KOPT-K1 (cell line): Measurements from ENCODE around the gene DEFB124.
"Not testable (repeated sequence)": the region's sequence is repeated elsewhere in the genome, so short reads cannot be mapped to it uniquely, and the experiment has no call there.

Experiments
- H3K27ac ChIP-seq: fragments of 200-600 bp; sonication (generic); 2 replicates; pipeline ENCODE4 v1.5.1; 2016; ENCODE audit warnings: antibody characterized with exemption, mild to moderate bottlenecking, low read depth, low read length; ENCODE audit not compliant: poor library complexity, severe bottlenecking
- H3K36me3 ChIP-seq: fragments of 200-600 bp; sonication (generic); 2 replicates; pipeline ENCODE4 v1.5.1; 2017; ENCODE audit warnings: antibody characterized with exemption, mild to moderate bottlenecking, low read length, moderate library complexity; ENCODE audit not compliant: insufficient read depth
- H3K9me3 ChIP-seq: fragments of 200-600 bp; sonication (generic); 2 replicates; pipeline ENCODE4 v1.5.1; 2017; ENCODE audit warnings: antibody characterized with exemption, low read length, mild to moderate bottlenecking; ENCODE audit not compliant: insufficient read depth, poor library complexity, severe bottlenecking

Gene DEFB124, protein sequence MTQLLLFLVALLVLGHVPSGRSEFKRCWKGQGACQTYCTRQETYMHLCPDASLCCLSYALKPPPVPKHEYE

DNA sequence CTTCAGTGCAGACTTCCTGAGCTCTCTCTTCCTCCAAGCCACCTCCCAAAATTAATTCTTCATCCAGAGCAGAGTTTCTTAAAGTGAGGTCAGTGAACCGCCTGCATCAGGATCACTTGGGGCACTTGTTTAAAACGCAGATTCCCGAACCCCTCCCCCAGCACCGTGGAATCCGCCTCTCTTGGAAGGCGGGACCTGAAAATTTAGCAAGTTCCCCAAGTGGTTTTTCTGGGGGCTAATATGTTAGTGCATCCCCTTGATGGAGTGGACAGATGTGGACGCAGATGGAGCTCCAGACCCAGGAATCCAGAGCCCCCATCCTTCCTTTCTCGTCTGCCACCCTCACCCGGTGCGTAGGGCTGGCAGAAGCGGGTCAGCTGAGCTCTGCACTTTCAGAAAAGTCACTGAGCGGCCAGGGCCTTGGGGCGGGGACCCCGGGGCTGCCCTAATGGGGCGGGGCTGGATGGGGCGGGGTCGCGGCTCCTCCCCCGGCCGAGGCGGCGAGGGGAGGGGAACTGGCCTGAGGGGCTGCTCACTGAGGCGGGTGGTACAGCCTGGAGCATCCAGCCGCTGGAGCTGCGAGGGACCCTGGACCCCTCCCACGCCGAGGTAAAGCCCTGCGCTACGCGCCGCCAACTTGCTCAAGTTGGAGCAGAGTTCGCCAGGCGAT, at the start of gene DEFB124, which contains the start of gene REM1:
Gene DEFB124 (minus strand): TSS at position 370 of the 670 bp plus-strand sequence. CDS start 2,114 bp downstream, outside the sequence.
Gene REM1 (plus strand): TSS at position 531 of the 670 bp plus-strand sequence. CDS start 1,158 bp downstream, outside the sequence.
- Histone ChIP-seq H3K36me3 (no peaks in the 10 kb centered on the region), H3K9me3 (no peaks in the 10 kb centered on the region), H3K27ac (no peak within 1 kb of the TSS)

DNA sequence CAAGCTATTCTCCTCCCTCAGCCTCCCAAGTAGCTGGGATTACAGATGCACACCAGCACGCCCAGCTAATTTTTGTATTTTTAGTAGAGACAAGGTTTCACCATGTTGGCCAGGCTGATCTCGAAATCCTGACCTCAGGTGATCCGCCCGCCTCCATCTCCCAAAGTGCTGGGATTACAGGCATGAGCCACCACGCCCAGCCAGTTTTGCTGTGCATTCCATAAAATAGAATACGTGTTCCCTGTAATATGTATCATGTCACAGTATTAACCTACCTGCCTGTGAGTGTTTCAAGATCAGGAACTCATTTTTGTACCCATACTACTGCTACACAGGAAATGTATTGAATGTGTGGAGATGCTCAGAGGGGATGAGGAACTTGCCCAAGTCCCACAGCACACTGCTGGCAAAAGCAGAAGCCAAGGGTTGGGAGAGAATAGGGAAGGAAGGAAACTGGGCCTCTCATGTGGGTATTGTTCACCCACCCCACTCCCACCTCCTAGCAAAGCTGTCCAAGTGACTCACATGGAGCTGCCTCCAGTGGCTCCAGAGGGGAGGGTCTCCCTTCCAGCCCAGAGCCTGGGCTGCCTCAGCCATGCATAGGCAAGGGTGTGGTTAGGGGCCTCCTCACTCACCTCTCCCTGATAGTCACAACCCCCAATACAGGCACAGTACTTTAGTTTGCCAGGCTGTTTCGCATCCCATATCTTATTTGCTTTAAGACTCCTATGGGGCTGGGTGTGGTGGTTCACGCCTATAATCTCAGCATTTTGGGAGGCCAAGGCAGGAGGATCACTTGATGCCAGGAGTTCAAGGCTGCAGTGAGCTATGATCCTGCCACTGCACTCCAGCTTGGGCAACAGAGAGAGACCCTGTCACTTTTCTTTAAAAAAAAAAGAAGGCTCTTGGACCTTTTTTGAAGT, 48.7 kb upstream of the DEFB124 start:
- H3K9me3 ChIP-seq: no peaks in the 10 kb centered on the region
- no peak overlapping the region for H3K27ac ChIP-seq
- peaks cover 96% of the 10 kb centered on the region for H3K36me3 ChIP-seq

DNA sequence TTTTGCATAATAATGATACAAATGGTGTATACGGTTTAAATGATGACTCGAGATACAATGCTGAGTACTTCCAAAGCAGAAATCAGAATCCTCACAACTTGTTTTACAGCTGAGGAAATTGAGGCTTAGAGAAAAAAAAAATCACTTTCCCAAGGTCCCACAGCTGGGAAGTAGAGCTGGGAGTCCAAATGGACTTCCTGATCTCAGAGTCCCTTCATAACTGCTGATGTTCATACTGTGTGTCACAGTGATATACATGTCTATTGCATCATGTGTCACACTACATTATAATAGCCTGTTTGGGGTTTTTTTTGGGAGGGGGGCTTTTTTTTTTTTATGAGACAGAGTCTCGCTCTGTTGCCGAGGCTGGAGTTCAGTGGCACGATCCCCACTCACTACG, 47.8 kb upstream of the DEFB124 start:
- Histone ChIP-seq H3K36me3 (peaks cover 89% of the 10 kb centered on the region), H3K9me3 (no peaks in the 10 kb centered on the region), H3K27ac (no peak overlapping the region)

DNA sequence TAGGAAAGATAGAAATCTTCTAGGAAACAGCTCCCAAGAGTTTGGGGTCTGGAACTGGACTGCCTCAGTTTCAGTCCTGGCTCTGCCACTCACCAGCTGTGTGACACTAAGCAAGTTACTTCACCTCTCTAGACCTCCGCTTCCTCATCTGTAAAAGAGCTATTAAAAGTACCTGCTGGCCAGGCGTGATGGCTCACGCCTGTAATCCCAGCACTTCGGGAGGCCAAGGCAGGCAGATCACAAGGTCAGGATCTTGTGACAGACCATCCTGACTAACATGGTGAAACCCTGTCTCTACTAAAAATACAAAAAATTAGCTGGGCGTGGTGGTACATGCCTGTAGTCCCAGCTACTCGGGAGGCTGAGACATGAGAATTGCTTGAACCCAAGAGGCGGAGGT, 46.3 kb upstream of the DEFB124 start:
- H3K27ac ChIP-seq, H3K9me3 ChIP-seq: not testable (repeated sequence)
- peaks cover 88% of the 10 kb centered on the region for H3K36me3 ChIP-seq

DNA sequence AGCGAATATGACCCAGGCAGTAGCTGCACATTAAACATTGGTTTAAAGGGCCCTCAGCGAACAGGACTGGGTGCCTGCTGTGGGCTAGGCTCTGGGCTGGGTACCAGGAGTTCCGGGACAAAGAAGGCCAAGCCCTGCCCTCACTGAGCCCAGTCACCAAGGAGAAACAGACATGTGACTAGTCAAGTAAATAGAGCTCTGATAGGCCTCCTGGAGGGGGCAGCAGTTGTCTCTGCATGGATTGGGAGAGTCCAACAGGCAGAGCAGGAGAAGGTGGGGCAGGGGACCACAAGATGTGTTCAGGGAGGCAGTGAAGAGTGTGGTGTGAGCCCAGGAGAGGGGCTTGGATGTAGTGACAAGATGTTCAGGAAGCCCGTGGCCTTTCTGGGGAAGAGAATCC, 42.4 kb upstream of the DEFB124 start:
- H3K27ac ChIP-seq: no peak overlapping the region
- H3K9me3 ChIP-seq: no peaks in the 10 kb centered on the region
- peaks cover 54% of the 10 kb centered on the region for H3K36me3 ChIP-seq

DNA sequence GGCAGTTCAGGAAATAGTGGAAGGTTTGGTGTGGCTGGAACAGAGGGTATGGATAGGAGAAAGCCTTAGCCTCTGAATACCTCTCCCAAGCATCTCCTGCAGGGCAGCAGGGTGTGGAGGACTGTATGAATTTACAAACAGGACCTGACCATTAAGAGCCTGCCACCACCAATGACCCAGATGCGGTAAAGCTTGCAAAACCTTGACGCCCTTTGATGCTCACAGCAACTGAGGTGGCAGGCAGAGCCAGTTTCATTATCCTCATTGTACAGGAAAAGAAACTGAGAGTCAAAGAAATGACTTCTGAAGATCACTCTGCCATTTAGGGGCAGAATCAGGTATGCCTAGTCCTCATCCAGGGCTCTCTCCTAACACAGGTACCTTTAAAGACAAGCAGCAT, 41.7 kb upstream of the DEFB124 start:
- no peak overlapping the region for H3K27ac ChIP-seq
- peaks cover 48% of the 10 kb centered on the region for H3K36me3 ChIP-seq
- H3K9me3 ChIP-seq: no peaks in the 10 kb centered on the region

DNA sequence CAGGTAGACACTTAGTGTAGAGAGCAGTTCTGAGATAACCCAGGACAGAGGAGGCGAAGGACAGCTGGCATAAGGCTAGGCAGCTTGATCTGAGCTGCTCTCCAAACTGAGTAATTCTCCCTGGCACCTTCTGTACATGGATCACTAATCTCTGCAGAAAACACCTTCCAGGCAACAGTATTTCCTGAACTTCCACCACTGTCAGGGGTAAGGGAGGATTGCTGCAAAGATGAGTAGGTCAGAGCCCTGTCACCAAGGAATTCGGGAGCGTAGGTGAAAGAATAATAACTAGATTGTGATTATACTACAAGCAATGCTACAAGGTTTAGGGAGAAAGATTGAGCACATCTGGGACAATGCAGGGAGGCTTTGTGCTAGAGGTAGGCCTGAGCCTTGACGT, 41.2 kb upstream of the DEFB124 start:
- Histone ChIP-seq H3K27ac (peak overlapping the region; percentile 80), H3K36me3 (peaks cover 43% of the 10 kb centered on the region), H3K9me3 (no peaks in the 10 kb centered on the region)

DNA sequence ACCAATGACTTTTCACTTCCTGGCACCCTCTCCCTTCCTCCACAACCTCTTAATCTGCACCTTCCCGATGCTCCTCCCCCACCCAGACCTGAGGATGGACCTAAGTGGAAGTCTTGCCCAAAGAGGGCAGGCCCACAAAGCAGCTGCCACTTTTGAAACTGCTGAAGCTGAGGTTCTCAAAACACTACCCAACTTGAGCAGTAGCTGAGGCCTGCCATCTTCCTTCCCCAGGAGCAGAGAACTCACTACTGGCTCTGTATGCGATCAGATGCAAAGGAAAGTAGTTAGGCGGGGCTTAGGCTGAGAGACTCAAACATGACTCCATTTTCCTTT, 40.8 kb upstream of the DEFB124 start:
- peaks cover 39% of the 10 kb centered on the region for H3K36me3 ChIP-seq
- H3K27ac ChIP-seq: peak overlapping the region; percentile 80
- no peaks in the 10 kb centered on the region for H3K9me3 ChIP-seq

DNA sequence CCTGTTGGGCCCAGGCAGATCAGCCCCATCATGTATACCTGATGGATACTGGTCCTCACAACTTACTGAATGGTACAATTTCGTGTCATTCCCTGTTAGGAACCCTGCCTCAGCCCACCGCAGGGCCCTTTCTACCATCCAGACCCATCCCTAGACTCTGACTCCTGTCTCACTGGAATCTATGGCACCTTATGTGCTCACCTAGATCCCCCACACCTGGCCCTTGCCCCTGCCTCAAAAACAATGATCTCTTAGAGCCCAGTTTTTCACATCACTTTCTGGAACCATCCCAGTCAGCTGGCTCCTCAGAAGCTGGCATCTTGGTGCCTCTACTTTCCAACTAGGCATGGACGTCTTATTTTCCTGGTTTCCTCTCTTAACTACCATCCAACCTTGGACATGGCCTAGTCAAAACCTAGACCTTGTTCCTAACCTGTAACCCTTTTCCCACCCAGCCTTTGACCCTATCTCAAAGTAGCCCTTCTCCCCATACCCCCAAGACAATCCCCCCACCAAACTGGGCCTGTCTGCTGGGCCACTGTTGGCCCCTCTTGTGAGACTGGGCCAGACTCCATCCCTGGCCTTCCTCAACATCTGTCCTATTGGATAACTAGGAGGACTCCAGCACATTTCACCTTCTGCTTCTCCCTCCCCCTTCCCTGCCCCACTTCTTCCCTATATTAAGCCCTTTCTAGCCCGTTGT, 40.3 kb upstream of the DEFB124 start:
- H3K27ac ChIP-seq: peak overlapping the region; percentile 80
- H3K9me3 ChIP-seq: no peaks in the 10 kb centered on the region
- H3K36me3 ChIP-seq: peaks cover 34% of the 10 kb centered on the region

DNA sequence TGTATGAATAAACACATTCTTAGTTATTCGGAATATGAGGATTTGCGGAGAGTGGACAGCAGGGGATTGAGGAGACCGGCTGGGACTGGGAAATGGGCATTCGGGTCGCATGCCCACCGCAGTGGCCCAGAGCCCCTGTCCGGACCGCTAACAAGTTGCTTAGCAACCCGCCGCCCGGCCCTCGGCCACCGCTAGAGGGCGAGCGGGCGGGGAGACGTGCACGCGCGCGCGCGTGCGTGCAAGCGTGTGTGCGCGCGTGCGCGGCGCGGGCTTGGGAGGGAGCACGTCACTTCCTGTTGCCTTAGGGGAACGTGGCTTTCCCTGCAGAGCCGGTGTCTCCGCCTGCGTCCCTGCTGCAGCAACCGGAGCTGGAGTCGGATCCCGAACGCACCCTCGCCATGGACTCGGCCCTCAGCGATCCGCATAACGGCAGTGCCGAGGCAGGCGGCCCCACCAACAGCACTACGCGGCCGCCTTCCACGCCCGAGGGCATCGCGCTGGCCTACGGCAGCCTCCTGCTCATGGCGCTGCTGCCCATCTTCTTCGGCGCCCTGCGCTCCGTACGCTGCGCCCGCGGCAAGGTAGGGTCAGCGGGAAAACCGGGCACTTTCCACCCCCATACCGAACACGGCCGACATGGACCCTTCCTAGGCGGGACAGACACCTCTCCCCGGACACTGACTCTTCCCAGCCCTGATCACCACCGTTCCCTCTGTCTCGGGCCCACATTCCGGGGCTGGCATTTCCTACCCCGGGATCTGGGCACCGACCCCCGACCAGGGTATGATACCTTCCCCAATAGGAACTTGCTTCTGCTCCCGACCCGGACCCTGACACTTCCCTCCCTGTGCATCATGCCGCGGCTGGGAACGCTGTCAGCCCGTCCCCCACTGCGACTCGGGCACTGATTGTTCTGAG, 39.5 kb upstream of the DEFB124 start, which contains the start of gene HM13:
Gene HM13 (plus strand): TSS at position 289 of the 918 bp plus-strand sequence. CDS start 110 bp downstream, at position 399.
- H3K9me3 ChIP-seq: no peaks in the 10 kb centered on the region
- peak within 1 kb of the TSS; percentile 80 for H3K27ac ChIP-seq
- peaks cover 26% of the 10 kb centered on the region for H3K36me3 ChIP-seq

DNA sequence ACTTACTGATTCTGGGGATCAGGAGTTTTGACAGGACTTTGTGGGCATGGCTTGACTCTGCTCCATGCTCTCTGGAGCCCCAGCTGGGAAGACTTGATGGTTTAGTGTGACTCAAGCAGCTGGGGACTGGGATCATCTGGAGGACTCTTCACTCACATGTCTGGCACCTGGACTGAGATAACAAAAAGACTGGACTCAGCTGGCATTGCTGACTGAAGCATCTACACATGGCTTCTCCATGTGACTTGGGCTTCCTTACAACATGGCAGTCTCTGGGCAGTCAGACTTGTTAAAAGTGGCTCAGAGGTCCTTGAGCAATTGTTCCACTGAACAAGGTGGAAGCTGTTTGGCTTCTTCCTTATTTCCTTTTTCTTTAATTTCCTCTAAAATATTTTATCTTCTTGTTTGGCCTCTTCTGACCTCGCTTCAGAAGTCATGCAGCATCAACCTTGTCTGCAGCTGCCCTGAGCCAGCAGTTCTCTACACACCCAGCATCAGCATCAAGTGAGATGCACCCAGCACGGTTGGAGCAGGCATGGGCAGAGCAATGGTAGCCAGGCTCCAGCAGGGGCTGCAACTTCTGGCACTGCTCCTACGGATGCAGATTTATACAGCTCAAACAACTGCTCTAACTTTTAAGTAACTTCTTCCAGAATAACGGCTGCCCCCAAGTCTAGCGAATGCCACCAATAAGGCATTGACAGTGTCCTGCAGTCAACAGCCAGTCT, 33.8 kb upstream of the DEFB124 start:
- Histone ChIP-seq H3K36me3 (no peaks in the 10 kb centered on the region), H3K9me3 (no peaks in the 10 kb centered on the region), H3K27ac (no peak overlapping the region)

DNA sequence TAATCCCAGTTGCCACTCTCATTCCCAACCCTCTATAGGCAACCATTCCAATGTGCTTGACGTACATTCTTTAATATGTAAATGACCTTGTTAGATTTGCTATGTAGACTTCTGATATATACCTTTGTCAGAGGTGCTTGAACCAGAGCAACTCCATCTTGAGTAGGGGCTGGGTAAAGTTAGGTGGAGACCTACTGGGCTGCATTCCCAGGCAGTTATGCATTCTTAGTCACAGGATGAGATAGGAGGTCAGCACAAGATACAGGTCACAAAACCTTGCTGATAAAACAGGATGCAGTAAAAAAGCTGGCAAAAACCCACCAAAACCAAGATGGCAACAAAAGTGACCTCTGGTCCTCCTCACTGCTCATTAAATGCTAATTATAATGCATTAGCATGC, 31.0 kb upstream of the DEFB124 start:
- Histone ChIP-seq H3K36me3 (no peaks in the 10 kb centered on the region), H3K9me3 (no peaks in the 10 kb centered on the region)

DNA sequence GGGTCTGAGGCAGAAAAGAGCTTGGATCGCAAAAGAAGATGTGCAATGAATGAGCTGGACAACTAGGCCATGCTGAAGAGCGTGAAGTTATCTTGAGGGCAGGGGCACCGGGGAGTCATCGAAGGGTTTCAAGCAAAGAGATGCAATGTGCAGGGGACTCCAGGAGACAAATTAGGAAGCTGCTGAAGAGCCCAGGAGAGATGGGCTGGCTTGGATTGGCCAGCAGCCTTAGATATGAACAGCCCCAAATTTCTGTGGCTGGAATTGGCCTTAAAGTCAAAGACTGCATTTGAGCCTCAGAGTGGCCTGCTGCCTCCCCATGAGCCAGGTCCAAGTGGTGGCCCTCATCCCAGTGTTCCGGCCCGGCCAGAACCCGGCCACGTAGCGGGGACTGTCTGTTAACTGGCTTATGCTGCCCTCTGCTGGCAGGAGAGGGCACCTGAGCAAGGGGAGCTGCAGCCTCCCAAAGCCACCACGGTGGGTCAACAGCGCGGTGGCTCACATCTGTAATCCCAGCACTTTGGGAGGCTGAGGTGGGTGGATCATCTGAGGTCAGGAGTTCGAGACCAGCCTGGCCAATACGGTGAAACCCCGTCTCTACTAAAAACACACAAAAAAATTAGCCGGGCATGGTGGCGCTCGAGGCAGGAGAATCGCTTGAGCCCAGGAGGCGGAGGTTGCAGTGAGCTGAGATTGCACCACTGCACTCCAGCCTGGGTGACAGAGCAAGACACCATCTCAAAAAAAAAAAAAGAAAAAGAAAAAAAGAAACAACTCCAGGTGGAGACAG, 28.2 kb upstream of the DEFB124 start:
- H3K27ac ChIP-seq, H3K36me3 ChIP-seq, H3K9me3 ChIP-seq: not testable (repeated sequence)

More for the DNA sequence above, 31.0 kb upstream of the DEFB124 start:
- no peak overlapping the region for H3K27ac ChIP-seq
